Activated naive CD8-positive, alpha-beta T cell treated with anti-CD3 and anti-CD28 coated beads, Interleukin-2, amount 10 ng/mL, durations not matched to agents 7 days and 5 days (primary cell): ENCODE measurements around the gene GRB14. TPM values are rescaled to one million over a fixed set of nuclear protein-coding genes. Genes with fewer than 3 reads are reported as not detected.
"Not testable (repeated sequence)": the region's sequence is repeated elsewhere in the genome, so short reads cannot be mapped to it uniquely, and the experiment has no call there.

ENCODE experiments used
- ATAC-seq: fragments of 150-1000 bp; cut with Tn5 transposase; one replicate; pipeline ENCODE4 v1.10.0; 2021; ENCODE audit warnings: low read depth, moderate library complexity
- POLR2A ChIA-PET: fragments of 350-600 bp; sonication (Branson Sonifier 250); formaldehyde crosslinking; loops from one replicate; lab custom pipeline; 2021; ENCODE audit warnings: antibody characterized with exemption; lab: Charles Lee
- DNase-seq: peaks from one replicate; pipeline ENCODE4 v3.0.0; 2021
- H3K27ac Mint-ChIP-seq: one replicate; pipeline ENCODE4 v1.8.0; 2022; ENCODE audit warnings: mild to moderate bottlenecking, mixed read lengths
- H3K27me3 Mint-ChIP-seq: one replicate; pipeline ENCODE4 v1.8.0; 2022; ENCODE audit warnings: mild to moderate bottlenecking, moderate library complexity, mixed read lengths
- H3K36me3 Mint-ChIP-seq: one replicate; pipeline ENCODE4 v1.8.0; 2021; ENCODE audit warnings: mild to moderate bottlenecking, mixed read lengths
- H3K4me1 Mint-ChIP-seq: one replicate; pipeline ENCODE4 v1.8.0; 2021; ENCODE audit warnings: mixed read lengths
- H3K4me3 Mint-ChIP-seq: one replicate; pipeline ENCODE4 v1.8.0; 2022; ENCODE audit warnings: mild to moderate bottlenecking, moderate library complexity, mixed read lengths
- H3K9me3 Mint-ChIP-seq: one replicate; pipeline ENCODE4 v1.8.0; 2021; ENCODE audit warnings: mixed read lengths
- total RNA-seq, 2 experiments: library from RNA; stranded (reverse); gene quantifications; one replicate each; pipeline ENCODE4 v1.2.3, GENCODE V29; 2021

The GRB14 gene
- total RNA-seq, 2 experiments from 2014 or later, result not detected

- POLR2A ChIA-PET, result no interaction called here
- H3K27ac Mint-ChIP-seq, result no peak overlapping the region
- ATAC-seq (no peak), DNase-seq (no peak)
- no peak overlapping the region for H3K4me3 Mint-ChIP-seq
- no peaks in the 10 kb centered on the region for H3K36me3 Mint-ChIP-seq
- no peaks in the 10 kb centered on the region for H3K27me3 Mint-ChIP-seq
- no peaks in the 10 kb centered on the region for H3K9me3 Mint-ChIP-seq
- no peaks in the 10 kb centered on the region for H3K4me1 Mint-ChIP-seq
These were observed 21.0 kb upstream of the GRB14 start for GRCh38 chr2:164642268-164642667.

- H3K4me1 Mint-ChIP-seq, H3K27ac Mint-ChIP-seq, ATAC-seq, H3K27me3 Mint-ChIP-seq, DNase-seq, H3K36me3 Mint-ChIP-seq, H3K9me3 Mint-ChIP-seq, POLR2A ChIA-PET, H3K4me3 Mint-ChIP-seq: not testable (repeated sequence)
These were observed 7.0 kb upstream of the GRB14 start for GRCh38 chr2:164628319-164628718.

GRCh38 chr2:164625378-164625971 is 4.2 kb upstream of the GRB14 start:
- H3K9me3 Mint-ChIP-seq, result no peaks in the 10 kb centered on the region
- H3K27ac Mint-ChIP-seq, result no peak overlapping the region
- ATAC-seq (no peak), DNase-seq (no peak)
- no peaks in the 10 kb centered on the region for H3K36me3 Mint-ChIP-seq
- peaks cover 25% of the 10 kb centered on the region for H3K27me3 Mint-ChIP-seq
- no peak overlapping the region for H3K4me3 Mint-ChIP-seq
- no peaks in the 10 kb centered on the region for H3K4me1 Mint-ChIP-seq
- POLR2A ChIA-PET, result no interaction called here

- H3K27me3 Mint-ChIP-seq, result peaks cover 33% of the 10 kb centered on the region
- H3K4me1 Mint-ChIP-seq, result no peaks in the 10 kb centered on the region
- POLR2A ChIA-PET, result no interaction called here
These were observed 3.0 kb upstream of the GRB14 start for GRCh38 chr2:164624316-164624715.

GRCh38 chr2:164622338-164623106 is 1.2 kb upstream of the GRB14 start:
- H3K9me3 Mint-ChIP-seq, result no peaks in the 10 kb centered on the region
- no peak overlapping the region for H3K27ac Mint-ChIP-seq
- DNase-seq (no peak), ATAC-seq (no peak)
- POLR2A ChIA-PET, result no interaction called here
- no peak overlapping the region for H3K4me3 Mint-ChIP-seq
- H3K4me1 Mint-ChIP-seq, result no peaks in the 10 kb centered on the region
- no peaks in the 10 kb centered on the region for H3K36me3 Mint-ChIP-seq
- peaks cover 33% of the 10 kb centered on the region for H3K27me3 Mint-ChIP-seq

More at GRCh38 chr2:164624316-164624715, 3.0 kb upstream of the GRB14 start:
- H3K36me3 Mint-ChIP-seq, result no peaks in the 10 kb centered on the region
- DNase-seq (no peak), ATAC-seq (no peak)
- no peaks in the 10 kb centered on the region for H3K9me3 Mint-ChIP-seq
- no peak overlapping the region for H3K4me3 Mint-ChIP-seq
- no peak overlapping the region for H3K27ac Mint-ChIP-seq

- no peaks in the 10 kb centered on the region for H3K9me3 Mint-ChIP-seq
- DNase-seq (no peak), ATAC-seq (no peak)
- no peak overlapping the region for H3K27ac Mint-ChIP-seq
- POLR2A ChIA-PET, result no interaction called here
- no peaks in the 10 kb centered on the region for H3K36me3 Mint-ChIP-seq
- H3K4me1 Mint-ChIP-seq, result no peaks in the 10 kb centered on the region
- H3K27me3 Mint-ChIP-seq, result peaks cover 33% of the 10 kb centered on the region
- no peak overlapping the region for H3K4me3 Mint-ChIP-seq
These were observed 453 bp upstream of the GRB14 start for GRCh38 chr2:164621764-164622105.

GRCh38 chr2:164620457-164620856 is 825 bp downstream of the GRB14 start:
- Mint-ChIP-seq H3K27me3 (peaks cover 33% of the 10 kb centered on the region), H3K4me3 (no peak overlapping the region), H3K4me1 (no peaks in the 10 kb centered on the region), H3K27ac (no peak overlapping the region), H3K9me3 (no peaks in the 10 kb centered on the region), H3K36me3 (no peaks in the 10 kb centered on the region)
- no peak for DNase-seq
- ATAC-seq, result no peak
- POLR2A ChIA-PET, result no interaction called here

- Mint-ChIP-seq H3K9me3 (no peaks in the 10 kb centered on the region), H3K27me3 (peaks cover 20% of the 10 kb centered on the region), H3K4me3 (no peak overlapping the region), H3K27ac (no peak overlapping the region), H3K36me3 (no peaks in the 10 kb centered on the region), H3K4me1 (no peaks in the 10 kb centered on the region)
- DNase-seq, result no peak
- POLR2A ChIA-PET, result no interaction called here
- ATAC-seq, result no peak
These were observed 3.8 kb downstream of the GRB14 start for GRCh38 chr2:164617466-164617865.

GRCh38 chr2:164613321-164613982 is 7.8 kb downstream of the GRB14 start:
- Mint-ChIP-seq H3K27me3 (no peaks in the 10 kb centered on the region), H3K27ac (no peak overlapping the region), H3K4me3 (no peak overlapping the region), H3K4me1 (no peaks in the 10 kb centered on the region), H3K36me3 (no peaks in the 10 kb centered on the region), H3K9me3 (no peaks in the 10 kb centered on the region)
- ATAC-seq, result no peak
- POLR2A ChIA-PET, result no interaction called here
- no peak for DNase-seq

GRCh38 chr2:164609790-164610189 is 11.5 kb downstream of the GRB14 start:
- ATAC-seq, result no peak
- Mint-ChIP-seq H3K4me3 (no peak overlapping the region), H3K27ac (no peak overlapping the region), H3K27me3 (no peaks in the 10 kb centered on the region), H3K4me1 (no peaks in the 10 kb centered on the region), H3K9me3 (no peaks in the 10 kb centered on the region), H3K36me3 (no peaks in the 10 kb centered on the region)
- DNase-seq, result no peak
- POLR2A ChIA-PET, result no interaction called here

- no peak overlapping the region for H3K27ac Mint-ChIP-seq
- H3K9me3 Mint-ChIP-seq, result no peaks in the 10 kb centered on the region
- no peaks in the 10 kb centered on the region for H3K4me1 Mint-ChIP-seq
- H3K27me3 Mint-ChIP-seq, result no peaks in the 10 kb centered on the region
- ATAC-seq (no peak), DNase-seq (no peak)
- POLR2A ChIA-PET, result no interaction called here
- H3K4me3 Mint-ChIP-seq, result no peak overlapping the region
- H3K36me3 Mint-ChIP-seq, result no peaks in the 10 kb centered on the region
These were observed 14.7 kb downstream of the GRB14 start for GRCh38 chr2:164606557-164606956.

GRCh38 chr2:164605295-164605694 is 16.0 kb downstream of the GRB14 start:
- Mint-ChIP-seq H3K4me1 (no peaks in the 10 kb centered on the region), H3K36me3 (no peaks in the 10 kb centered on the region), H3K27me3 (no peaks in the 10 kb centered on the region), H3K4me3 (no peak overlapping the region), H3K27ac (no peak overlapping the region), H3K9me3 (no peaks in the 10 kb centered on the region)
- POLR2A ChIA-PET, result no interaction called here
- ATAC-seq (no peak), DNase-seq (no peak)

- no peaks in the 10 kb centered on the region for H3K27me3 Mint-ChIP-seq
- H3K4me3 Mint-ChIP-seq, result no peak overlapping the region
- no peaks in the 10 kb centered on the region for H3K4me1 Mint-ChIP-seq
- H3K27ac Mint-ChIP-seq, result no peak overlapping the region
- POLR2A ChIA-PET, result no interaction called here
- H3K36me3 Mint-ChIP-seq, result no peaks in the 10 kb centered on the region
- no peaks in the 10 kb centered on the region for H3K9me3 Mint-ChIP-seq
- DNase-seq (no peak), ATAC-seq (no peak)
These were observed 20.5 kb downstream of the GRB14 start for GRCh38 chr2:164600763-164601162.
